Measurements from ENCODE around the gene GCK.

GCK gene

GRCh38 chr7:44133295-44133694 lies 55.9 kb downstream of the GCK start:
- TF ChIP-seq TAF1 (IDR thresholded peaks at IDR 0.05; ENCODE audit: borderline replicate concordance, insufficient read depth, low read length), result no peak
- no peak for TF ChIP-seq POLR2AphosphoS5 (IDR thresholded peaks at IDR 0.05; ENCODE audit: low read depth, low read length)
- TF ChIP-seq REST (IDR thresholded peaks at IDR 0.05; ENCODE audit: insufficient read depth in 1 of 2, low read depth in 2 of 2, low read length in 2 of 2), result no peak
- TF ChIP-seq SIN3A (IDR thresholded peaks at IDR 0.05; ENCODE audit: borderline replicate concordance, insufficient read depth, low read length), result no peak
- no peak for TF ChIP-seq FOXP2 (optimal IDR thresholded peaks at IDR 0.05; ENCODE audit: borderline replicate concordance, extremely low read depth, extremely low read length, insufficient read depth)

GRCh38 chr7:44132039-44132438 lies 57.2 kb downstream of the GCK start:
- TF ChIP-seq REST (IDR thresholded peaks at IDR 0.05; ENCODE audit: insufficient read depth in 1 of 2, low read depth in 2 of 2, low read length in 2 of 2), result no peak
- no peak for TF ChIP-seq TAF1 (IDR thresholded peaks at IDR 0.05; ENCODE audit: borderline replicate concordance, insufficient read depth, low read length)
- no peak for TF ChIP-seq FOXP2 (optimal IDR thresholded peaks at IDR 0.05; ENCODE audit: borderline replicate concordance, extremely low read depth, extremely low read length, insufficient read depth)
- no peak for TF ChIP-seq POLR2AphosphoS5 (IDR thresholded peaks at IDR 0.05; ENCODE audit: low read depth, low read length)
- TF ChIP-seq SIN3A (IDR thresholded peaks at IDR 0.05; ENCODE audit: borderline replicate concordance, insufficient read depth, low read length), result no peak

GRCh38 chr7:44131173-44132029 lies 57.8 kb downstream of the GCK start:
- TF ChIP-seq FOXP2 (optimal IDR thresholded peaks at IDR 0.05; ENCODE audit: borderline replicate concordance, extremely low read depth, extremely low read length, insufficient read depth), result no peak
- TF ChIP-seq POLR2AphosphoS5 (IDR thresholded peaks at IDR 0.05; ENCODE audit: low read depth, low read length), result no peak
- TF ChIP-seq SIN3A (IDR thresholded peaks at IDR 0.05; ENCODE audit: borderline replicate concordance, insufficient read depth, low read length), result no peak
- TF ChIP-seq TAF1 (IDR thresholded peaks at IDR 0.05; ENCODE audit: borderline replicate concordance, insufficient read depth, low read length), result no peak
- TF ChIP-seq REST (IDR thresholded peaks at IDR 0.05; ENCODE audit: insufficient read depth in 1 of 2, low read depth in 2 of 2, low read length in 2 of 2), result no peak

- TF ChIP-seq POLR2AphosphoS5 (IDR thresholded peaks at IDR 0.05; ENCODE audit: low read depth, low read length), result no peak
- TF ChIP-seq SIN3A (IDR thresholded peaks at IDR 0.05; ENCODE audit: borderline replicate concordance, insufficient read depth, low read length), result no peak
- TF ChIP-seq FOXP2 (optimal IDR thresholded peaks at IDR 0.05; ENCODE audit: borderline replicate concordance, extremely low read depth, extremely low read length, insufficient read depth), result no peak
- TF ChIP-seq REST (IDR thresholded peaks at IDR 0.05; ENCODE audit: insufficient read depth in 1 of 2, low read depth in 2 of 2, low read length in 2 of 2), result no peak
- no peak for TF ChIP-seq TAF1 (IDR thresholded peaks at IDR 0.05; ENCODE audit: borderline replicate concordance, insufficient read depth, low read length)
Measured at GRCh38 chr7:44128721-44129582, 60.3 kb downstream of the GCK start.
